D341Med (cell line): ENCODE data around the gene TUT4.

ENCODE experiments used
- DNase-seq: peaks from one replicate; pipeline ENCODE4 v3.0.0; 2012; ENCODE audit warnings: low spot score

TUT4 gene

GRCh38 chr1:52571783-52572182 lies 18.9 kb upstream of the TUT4 start:
- no peak for DNase-seq

DNA sequence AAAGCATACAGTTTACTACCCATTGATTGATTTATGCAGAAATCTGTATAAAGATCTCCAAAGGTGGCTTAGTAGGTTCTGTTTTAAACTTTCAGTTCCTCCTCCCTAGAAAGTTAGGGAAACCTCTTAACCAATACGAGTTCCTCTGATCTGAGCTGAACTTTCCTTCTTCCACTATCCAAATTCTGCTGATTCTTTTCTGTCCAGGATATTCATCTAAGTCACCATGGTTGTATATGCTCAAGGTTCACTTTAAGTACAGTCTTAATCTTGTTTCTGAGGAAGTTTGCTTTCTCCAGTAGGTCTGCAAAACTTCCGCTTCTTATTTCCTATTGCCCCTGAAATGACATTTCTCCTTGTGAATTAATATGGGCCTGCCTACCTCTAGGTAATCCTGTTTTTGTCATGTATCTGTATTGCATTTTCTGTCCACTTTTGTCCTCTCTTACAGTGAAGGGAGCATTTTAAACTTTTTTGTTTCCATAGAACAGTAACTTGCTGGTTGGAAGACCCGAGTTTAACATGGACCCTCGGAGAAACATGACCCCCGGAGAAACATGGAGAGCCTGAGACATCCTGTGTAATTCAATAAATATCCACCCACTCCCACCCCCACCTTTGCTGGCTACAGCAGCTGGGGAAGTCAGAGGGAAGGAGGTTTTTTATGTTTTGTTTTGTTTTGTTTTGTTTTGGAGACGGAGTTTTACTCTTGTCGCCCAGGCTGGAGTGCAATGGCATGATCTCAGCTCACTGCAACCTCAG lies 16.7 kb upstream of the TUT4 start:
- no peak for DNase-seq

- DNase-seq, result no peak
Observed at GRCh38 chr1:52567943-52568342, 15.1 kb upstream of the TUT4 start.

GRCh38 chr1:52562766-52563165 lies 9.9 kb upstream of the TUT4 start:
- no peak for DNase-seq

- no peak for DNase-seq
Observed at GRCh38 chr1:52559875-52560274, 7.0 kb upstream of the TUT4 start.

DNA sequence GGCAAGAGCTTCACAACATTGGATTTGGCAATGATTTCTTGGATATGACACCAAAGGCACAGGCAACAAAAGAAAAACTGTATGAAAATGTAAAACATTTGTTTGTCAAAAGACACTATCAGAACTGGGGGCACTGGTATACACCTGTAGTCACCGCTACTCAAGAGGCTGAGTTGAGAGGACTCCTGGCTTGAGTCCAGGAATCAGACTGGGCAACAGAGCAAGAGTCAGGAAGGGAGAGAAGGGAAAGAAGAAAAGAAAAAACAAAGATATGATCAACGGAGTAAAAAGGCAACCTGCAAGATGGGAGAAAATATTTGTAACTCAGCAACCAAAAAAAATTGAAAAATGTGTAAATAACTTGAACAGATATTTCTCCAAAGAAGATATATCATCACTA lies 6.0 kb upstream of the TUT4 start:
- no peak for DNase-seq

- DNase-seq, result no peak
Observed at GRCh38 chr1:52556641-52557360, 3.9 kb upstream of the TUT4 start.

DNA sequence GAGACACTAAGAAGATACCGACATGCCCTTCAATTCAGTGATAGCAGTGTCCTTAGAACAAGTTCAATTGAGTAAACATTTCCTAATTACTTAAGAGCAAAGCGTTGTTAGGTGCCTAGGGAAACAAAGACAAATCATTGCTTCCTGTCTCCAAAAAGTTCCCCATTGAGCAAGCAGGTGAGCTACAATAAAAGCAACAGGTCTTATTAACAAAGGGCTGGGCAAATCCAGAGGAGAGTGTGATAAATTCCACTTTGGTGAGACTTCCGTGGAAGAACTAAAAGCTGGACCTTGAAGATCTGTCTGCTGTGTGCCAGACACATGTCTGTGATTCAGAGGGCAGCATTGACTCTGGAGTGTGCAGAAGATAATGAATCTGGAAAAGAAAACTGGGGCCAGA lies 1.9 kb upstream of the TUT4 start:
- no peak for DNase-seq

- no peak for DNase-seq
Observed at GRCh38 chr1:52554267-52554640, 1.4 kb upstream of the TUT4 start.

DNA sequence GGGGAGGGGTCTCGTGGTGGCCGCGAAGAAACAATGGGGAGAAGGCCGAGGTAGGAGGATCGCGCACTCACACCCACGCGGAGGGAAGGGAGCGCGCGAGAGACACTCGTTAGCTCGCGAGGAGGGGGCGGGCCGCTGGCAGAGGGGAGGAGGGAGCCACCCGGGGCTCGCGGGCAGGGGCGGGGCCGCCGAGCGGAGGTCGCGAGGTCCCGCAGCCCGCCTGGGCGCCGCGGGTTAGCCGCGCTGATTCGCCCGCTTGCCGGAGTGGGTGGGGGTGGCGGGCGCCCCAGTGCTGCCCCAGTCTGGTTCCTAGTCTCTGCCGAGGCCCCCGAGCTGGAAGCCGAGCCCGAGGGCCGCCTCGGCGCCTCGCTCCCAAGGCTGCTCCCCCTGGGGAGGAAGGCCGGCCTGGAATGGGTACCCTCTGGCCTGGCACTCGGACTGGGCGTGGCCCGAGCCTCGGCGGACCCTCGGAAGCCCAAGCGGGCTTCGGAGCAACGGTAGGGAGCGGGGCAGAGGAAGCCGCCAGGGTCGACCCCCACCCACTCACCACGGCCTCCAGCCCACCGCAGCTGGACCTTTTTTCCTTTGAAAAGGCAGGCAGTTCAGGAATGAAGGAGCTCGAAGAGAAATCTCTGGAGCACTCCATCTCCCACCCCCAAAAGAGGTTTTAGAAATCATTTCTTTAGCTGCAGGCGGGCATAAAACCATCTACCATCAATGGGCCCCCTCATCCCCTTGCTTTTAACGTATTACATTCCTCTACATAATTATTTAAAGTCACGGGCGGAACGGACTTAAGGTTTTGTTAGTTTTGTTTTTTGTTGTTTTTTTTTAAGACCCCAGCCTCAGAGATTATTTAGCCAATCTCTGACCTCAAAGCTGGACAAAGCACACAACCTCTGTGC lies 722 bp upstream of the TUT4 start:
- peak; percentile 93 for DNase-seq

DNA sequence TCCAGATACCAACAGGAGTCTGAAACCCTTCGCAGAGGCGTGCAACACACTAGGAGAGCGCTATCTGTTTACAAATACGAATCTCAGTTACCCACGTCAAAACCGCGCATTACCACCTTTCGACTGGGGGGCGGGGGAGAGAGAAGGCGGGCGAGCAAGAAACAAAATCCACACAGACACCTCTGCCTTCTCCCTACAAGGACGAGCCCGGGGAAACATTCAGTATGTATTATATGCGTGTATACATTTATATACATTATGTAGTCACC lies 722 bp downstream of the TUT4 start:
- DNase-seq, result peak; percentile 43

DNA sequence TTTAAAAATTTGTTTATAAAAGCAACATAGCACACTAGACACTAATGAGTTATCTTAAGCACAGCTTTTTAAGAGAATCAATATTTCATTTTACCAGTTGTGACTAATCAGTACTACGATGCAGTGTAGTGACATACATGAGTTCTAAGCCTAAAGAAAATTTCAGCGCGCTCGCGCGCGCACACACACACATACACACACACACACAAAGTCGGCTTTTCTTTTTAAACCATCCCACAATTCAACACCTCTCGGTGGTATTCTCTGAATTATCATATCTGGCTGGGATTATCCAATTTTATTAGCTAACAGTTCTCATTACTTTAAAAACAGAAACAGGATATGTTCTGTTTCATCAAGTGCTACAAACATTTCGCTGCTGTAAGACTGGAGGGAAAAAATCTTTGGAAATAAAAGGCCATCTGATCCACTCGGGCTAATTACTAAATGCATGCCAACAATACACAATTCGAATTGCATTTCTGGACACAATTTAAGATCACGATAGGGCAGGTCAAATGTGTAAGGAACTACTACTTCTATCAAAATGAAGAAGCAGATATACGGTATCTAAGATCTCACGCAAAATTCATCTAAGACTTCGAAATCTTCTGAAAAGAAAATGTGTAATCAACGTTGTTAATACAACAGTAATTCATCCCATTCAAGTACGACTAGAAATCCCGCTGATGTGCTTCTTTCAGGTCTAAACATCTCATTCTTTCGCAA lies 1.2 kb downstream of the TUT4 start:
- no peak for DNase-seq

DNA sequence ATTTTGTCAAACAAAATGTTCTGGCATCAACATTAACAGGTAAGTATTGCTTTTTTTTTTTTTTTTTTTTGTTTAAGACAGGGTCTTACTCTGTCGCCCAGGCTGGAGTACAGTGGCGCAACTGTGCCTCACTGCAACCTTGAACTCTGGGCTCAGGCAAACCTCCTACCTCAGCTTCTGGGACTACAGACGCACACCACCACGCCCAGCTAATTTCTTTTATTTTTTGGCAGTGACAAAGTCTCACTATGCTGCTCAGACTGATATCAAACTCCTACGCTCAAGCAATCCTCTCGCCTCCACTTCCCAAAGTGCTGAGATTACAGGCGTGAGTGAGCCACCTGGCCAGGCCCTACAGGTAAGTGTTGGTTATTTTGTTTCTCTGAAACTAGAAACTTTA lies 2.4 kb downstream of the TUT4 start:
- DNase-seq, result no peak

- DNase-seq, result no peak
Observed at GRCh38 chr1:52549267-52549666, 3.6 kb downstream of the TUT4 start.

DNA sequence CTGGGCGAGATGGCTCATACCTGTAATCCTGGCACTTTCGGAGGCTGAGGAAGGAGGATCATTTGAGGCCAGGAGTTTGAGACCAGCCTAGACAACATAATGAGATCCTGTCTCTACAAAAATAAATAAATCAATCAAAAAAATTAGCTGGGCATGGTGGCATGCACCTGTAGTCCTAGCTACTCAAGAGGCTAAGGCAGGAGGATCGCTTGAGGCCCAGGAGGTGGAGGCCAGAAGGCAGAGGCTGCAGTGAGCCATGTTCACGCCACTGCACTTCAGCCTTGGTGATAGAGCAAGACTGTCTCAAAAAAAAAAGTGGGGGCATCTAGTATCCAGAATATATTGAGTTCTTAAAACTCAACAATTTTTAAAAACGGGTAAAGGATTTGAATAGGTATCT lies 6.0 kb downstream of the TUT4 start:
- no peak for DNase-seq

- no peak for DNase-seq
Observed at GRCh38 chr1:52544665-52545525, 8.0 kb downstream of the TUT4 start.

GRCh38 chr1:52542085-52542688 lies 10.7 kb downstream of the TUT4 start:
- DNase-seq, result no peak

DNA sequence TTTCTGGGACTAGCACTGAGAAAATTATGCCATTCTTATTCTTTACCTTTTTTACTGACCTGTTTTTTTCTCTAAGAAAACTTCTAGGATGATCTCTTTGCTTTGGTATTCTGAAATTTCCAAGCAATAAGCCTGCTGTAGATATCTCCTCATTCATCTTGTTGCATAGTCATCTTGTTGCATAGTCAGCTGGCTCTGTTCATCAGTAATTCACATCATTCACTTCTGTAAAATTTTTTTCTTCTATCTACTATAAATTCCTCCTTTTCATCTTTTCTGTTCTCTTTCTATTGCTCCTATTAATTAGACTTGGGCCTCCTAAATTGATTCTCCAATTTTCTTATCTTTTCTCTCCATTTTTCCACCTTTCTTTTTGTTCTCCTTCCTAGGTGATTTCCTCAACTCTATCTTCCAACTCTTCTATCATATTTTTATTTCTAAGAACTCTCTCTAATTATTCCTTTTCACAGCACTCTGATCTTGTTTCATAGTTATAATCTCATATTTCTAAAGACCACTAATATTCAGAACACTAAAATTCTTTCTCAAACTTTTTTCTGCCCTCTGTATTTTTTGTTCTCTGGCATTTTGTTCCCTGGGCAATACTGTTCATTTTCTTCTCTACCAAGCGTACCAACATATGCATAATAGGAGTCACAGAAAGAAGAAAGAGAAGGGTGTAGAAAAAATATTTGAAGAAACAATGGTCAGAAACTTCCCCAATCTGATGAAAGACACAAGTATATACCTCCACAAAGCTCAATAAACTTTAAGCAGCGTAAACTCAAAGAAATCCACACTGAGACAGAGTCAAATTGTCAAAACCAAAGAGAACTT lies 17.7 kb downstream of the TUT4 start:
- DNase-seq, result no peak

DNA sequence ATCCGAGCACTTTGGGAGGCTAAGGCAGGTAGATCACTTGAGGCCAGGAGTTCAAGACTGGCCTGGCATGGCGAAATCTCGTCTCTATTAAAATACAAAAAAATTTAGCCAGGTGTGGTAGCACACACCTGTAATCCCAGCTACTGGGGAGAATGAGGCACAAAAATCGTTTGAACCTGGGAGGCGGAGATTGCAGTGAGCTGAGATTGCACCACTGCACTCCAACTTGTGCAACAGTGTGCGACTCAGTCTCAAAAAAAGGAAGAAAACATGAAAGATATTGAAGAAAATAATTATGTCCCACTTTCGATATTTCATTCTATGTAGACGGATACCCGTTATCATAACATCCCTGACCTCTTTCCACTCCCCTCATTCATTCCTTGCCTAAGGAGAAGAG lies 19.2 kb downstream of the TUT4 start:
- no peak for DNase-seq

- DNase-seq, result no peak
Observed at GRCh38 chr1:52532731-52533327, 20.1 kb downstream of the TUT4 start.
